Astrocyte of the cerebellum (primary cell): ENCODE measurements around the gene TATDN2.
"Not testable (repeated sequence)": the region's sequence is repeated elsewhere in the genome, so short reads cannot be mapped to it uniquely, and the experiment has no call there.

Experiments used
- DNase-seq: peaks from one replicate; pipeline ENCODE4 v3.0.0-alpha.2; 2011; ENCODE audit warnings: low read depth
- H3K4me3 ChIP-seq: 2 replicates; pipeline ENCODE4 v1.5.1; 2011; ENCODE audit warnings: mild to moderate bottlenecking, low read depth, low read length, moderate library complexity
- CTCF ChIP-seq: IDR thresholded peaks from 2 replicates; pipeline ENCODE4 v1.5.1; 2012; ENCODE audit warnings: low read length, low read depth, moderate library complexity, mild to moderate bottlenecking; ENCODE audit errors: missing control alignments
- in situ Hi-C: cut with HindIII; loops from 2 replicates; pipeline ENCODE4 v1.10.0; 2017; ENCODE audit warnings: low sequenced_read_pairs

Gene TATDN2

GRCh38 chr3:10265833-10266232 lies 17.6 kb downstream of the TATDN2 start:
- TF ChIP-seq CTCF, result no peak
- no peak for DNase-seq
- in situ Hi-C loops, result no loop called here
- no peak overlapping the region for H3K4me3 ChIP-seq

GRCh38 chr3:10266936-10267335 lies 18.7 kb downstream of the TATDN2 start:
- H3K4me3 ChIP-seq, in situ Hi-C loops, DNase-seq: not testable (repeated sequence)

GRCh38 chr3:10268116-10268515 lies 19.9 kb downstream of the TATDN2 start:
- in situ Hi-C loops, result no loop called here
- no peak for TF ChIP-seq CTCF
- no peak for DNase-seq
- no peak overlapping the region for H3K4me3 ChIP-seq

- TF ChIP-seq CTCF, result no peak
- in situ Hi-C loops, result no loop called here
- no peak for DNase-seq
- no peak overlapping the region for H3K4me3 ChIP-seq
These were observed 20.7 kb downstream of the TATDN2 start for GRCh38 chr3:10268930-10269329.

- in situ Hi-C loops, result no loop called here
- no peak overlapping the region for H3K4me3 ChIP-seq
- DNase-seq, result no peak
- no peak for TF ChIP-seq CTCF
These were observed 21.2 kb downstream of the TATDN2 start for GRCh38 chr3:10269443-10269842.

- in situ Hi-C loops, result not testable (repeated sequence)
These were observed 24.2 kb downstream of the TATDN2 start for GRCh38 chr3:10272476-10272875.

GRCh38 chr3:10272977-10273376 lies 24.7 kb downstream of the TATDN2 start:
- DNase-seq, result no peak
- no peak overlapping the region for H3K4me3 ChIP-seq
- in situ Hi-C loops, result no loop called here
- TF ChIP-seq CTCF, result no peak

More at GRCh38 chr3:10272476-10272875, 24.2 kb downstream of the TATDN2 start:
- not testable (repeated sequence) for H3K4me3 ChIP-seq, DNase-seq

GRCh38 chr3:10273702-10274305 lies 25.5 kb downstream of the TATDN2 start:
- in situ Hi-C loops, result no loop called here
- no peak for TF ChIP-seq CTCF
- DNase-seq, result peak; percentile 34
- no peak overlapping the region for H3K4me3 ChIP-seq
